Stomach (tissue), 4 donors: ENCODE results near the gene PNMA3.

Experiments
- CTCF ChIP-seq, 7 experiments: fragments of 450-650 bp in 4 of 7; fragments of 200-600 bp in 3 of 7; sonication (generic) in 3 of 7; IDR thresholded peaks; one replicate each; pipeline ENCODE4 v1.5.1; 2016 to 2019; ENCODE audit warnings: antibody characterized with exemption in 7 of 7, control low read depth in 2 of 7, mild to moderate bottlenecking in 1 of 7
- POLR2A ChIP-seq, 4 donors: fragments of 450-650 bp; IDR thresholded peaks; one replicate each; pipeline ENCODE4 v1.6.1; 2016; ENCODE audit warnings: antibody characterized with exemption in 4 of 4, control low read depth in 2 of 4, mild to moderate bottlenecking in 1 of 4, moderate library complexity in 1 of 4
- POLR2AphosphoS5 ChIP-seq, 3 donors: sonication (generic); formaldehyde crosslinking; IDR thresholded peaks; one replicate each; pipeline ENCODE4 v1.6.1; 2016; ENCODE audit warnings: antibody characterized with exemption in 3 of 3

GRCh38 chrX:153030801-153031200 is 25.5 kb upstream of the PNMA3 start:
- no peak for TF ChIP-seq POLR2A (IDR thresholded peaks at IDR 0.05)
- no peak for TF ChIP-seq CTCF (IDR thresholded peaks at IDR 0.05)
- TF ChIP-seq POLR2AphosphoS5 (IDR thresholded peaks at IDR 0.05): no peak
